CD14-positive monocyte (primary cell): ENCODE data around the gene CIITA. TPM values are rescaled to one million over a fixed set of nuclear protein-coding genes. Genes with fewer than 3 reads are reported as not detected.

ENCODE experiments used
- DNase-seq, 3 donors: peaks; one replicate each; pipeline ENCODE4 v3.0.0-alpha.2; 2011 to 2022
- H2AFZ ChIP-seq: 2 replicates; pipeline ENCODE4 v1.6.0; 2012; ENCODE audit warnings: mild to moderate bottlenecking, low read depth, low read length, inconsistent platforms; ENCODE audit not compliant: insufficient read depth, poor library complexity, severe bottlenecking
- H3K27ac ChIP-seq, 2 donors: 1 replicate in 1 of 2; 2 replicates in 1 of 2; pipeline ENCODE4 v1.5.1; 2012 to 2013; ENCODE audit warnings: low read length in 2 of 2, control low read depth in 1 of 2, inconsistent platforms in 1 of 2, low read depth in 1 of 2, mild to moderate bottlenecking in 1 of 2
- H3K27me3 ChIP-seq, 2 donors: one replicate each; pipeline versions ENCODE4 v1.6.0 to v1.6.1; 2011 to 2013; ENCODE audit warnings: low read length in 2 of 2; ENCODE audit not compliant: control insufficient read depth in 2 of 2, insufficient read depth in 2 of 2
- H3K36me3 ChIP-seq, 2 donors: replicated peaks in 1 of 2; 1 replicate in 1 of 2; 2 replicates in 1 of 2; pipeline versions ENCODE4 v1.5.1 to v1.6.1; 2012 to 2013; ENCODE audit warnings: low read length in 2 of 2, control low read depth in 1 of 2, inconsistent platforms in 1 of 2, mild to moderate bottlenecking in 1 of 2; ENCODE audit not compliant: insufficient read depth in 2 of 2, control insufficient read depth in 1 of 2
- H3K4me1 ChIP-seq, 2 donors: 1 replicate in 1 of 2; 2 replicates in 1 of 2; pipeline versions ENCODE4 v1.5.1 to v1.6.1; 2012 to 2013; ENCODE audit warnings: low read length in 2 of 2, control low read depth in 1 of 2, inconsistent platforms in 1 of 2, mild to moderate bottlenecking in 1 of 2, moderate library complexity in 1 of 2; ENCODE audit not compliant: insufficient read depth in 2 of 2, control insufficient read depth in 1 of 2
- H3K4me2 ChIP-seq: replicated peaks from 2 replicates; pipeline ENCODE3; 2012; ENCODE audit warnings: low read length, moderate library complexity, mild to moderate bottlenecking; ENCODE audit not compliant: poor library complexity, severe bottlenecking; ENCODE audit errors: extremely low read depth
- H3K4me3 ChIP-seq, 3 experiments: fragments of 200-600 bp in 1 of 3; sonication (generic) in 1 of 3; replicated peaks in 1 of 3; 1 replicate in 2 of 3; 2 replicates in 1 of 3; pipeline ENCODE4 v1.5.1; 2011 to 2013; ENCODE audit warnings: low read length in 3 of 3, mild to moderate bottlenecking in 3 of 3, control low read depth in 2 of 3, low read depth in 2 of 3, inconsistent platforms in 1 of 3, moderate library complexity in 1 of 3
- H3K79me2 ChIP-seq: 2 replicates; pipeline ENCODE4 v1.6.0; 2012; ENCODE audit warnings: mild to moderate bottlenecking, control low read depth, inconsistent platforms, low read length, moderate library complexity; ENCODE audit not compliant: insufficient read depth
- H3K9ac ChIP-seq: 2 replicates; pipeline ENCODE4 v1.6.0; 2017; ENCODE audit warnings: low read length, mild to moderate bottlenecking; ENCODE audit not compliant: insufficient read depth, poor library complexity, severe bottlenecking
- H3K9me3 ChIP-seq, 2 donors: replicated peaks in 1 of 2; 1 replicate in 1 of 2; 2 replicates in 1 of 2; pipeline versions ENCODE4 v1.5.1 to v1.6.1; 2012 to 2013; ENCODE audit warnings: low read length in 2 of 2, control low read depth in 1 of 2; ENCODE audit not compliant: control insufficient read depth in 1 of 2, insufficient read depth in 1 of 2
- H4K20me1 ChIP-seq: 2 replicates; pipeline ENCODE4 v1.6.0; 2012; ENCODE audit warnings: mild to moderate bottlenecking, low read length, control low read depth, moderate library complexity; ENCODE audit not compliant: insufficient read depth
- H3K27ac Mint-ChIP-seq, 7 donors: one replicate each; pipeline ENCODE4 v1.8.0; 2020; ENCODE audit warnings: mild to moderate bottlenecking in 7 of 7, mixed read lengths in 7 of 7, moderate library complexity in 6 of 7, inconsistent platforms in 2 of 7
- H3K27me3 Mint-ChIP-seq, 3 donors: one replicate each; pipeline ENCODE4 v1.8.0; 2021 to 2022; ENCODE audit warnings: low read depth in 3 of 3, mild to moderate bottlenecking in 3 of 3, mixed read lengths in 3 of 3, moderate library complexity in 3 of 3, inconsistent platforms in 1 of 3
- H3K36me3 Mint-ChIP-seq, 2 donors: one replicate each; pipeline ENCODE4 v1.8.0; 2020; ENCODE audit warnings: mixed read lengths in 2 of 2, inconsistent platforms in 1 of 2, mild to moderate bottlenecking in 1 of 2
- H3K4me1 Mint-ChIP-seq: one replicate; pipeline ENCODE4 v1.8.0; 2020; ENCODE audit warnings: mild to moderate bottlenecking, mixed read lengths
- H3K4me3 Mint-ChIP-seq, 2 donors: one replicate each; pipeline ENCODE4 v1.8.0; 2020; ENCODE audit warnings: mild to moderate bottlenecking in 2 of 2, mixed read lengths in 2 of 2, moderate library complexity in 1 of 2
- H3K9me3 Mint-ChIP-seq, 7 donors: one replicate each; pipeline ENCODE4 v1.8.0; 2020 to 2022; ENCODE audit warnings: mixed read lengths in 7 of 7, mild to moderate bottlenecking in 6 of 7, moderate library complexity in 6 of 7, inconsistent platforms in 2 of 7
- CTCF ChIP-seq: fragments of 200-600 bp; IDR thresholded peaks from one replicate; pipeline ENCODE4 v1.8.0; 2022; ENCODE audit warnings: antibody characterized with exemption, mild to moderate bottlenecking
- WGBS: methylation state at CpG from one replicate; pipeline ENCODE4 v1.1.5; 2013; ENCODE audit warnings: missing lambda C conversion rate; ENCODE audit not compliant: insufficient coverage; 5-methylcytosine and 5-hydroxymethylcytosine counted together
- intact Hi-C, 2 donors: fragments of 100-400 bp; cut with micrococcal nuclease; formaldehyde crosslinking; loops; one replicate each; pipeline versions ENCODE4 v1.15.0 to v1.15.1; 2023
- polyA plus RNA-seq, 3 donors: library from polyadenylated mRNA; depleted of rRNA in 1 of 3; unstranded in 2 of 3; stranded (reverse) in 1 of 3; fragments of 300-500 nt in 2 of 3; fragments of >200 nt in 1 of 3; fragmentation: Illumina TruSeq in 2 of 3; gene quantifications; 1 replicate in 2 of 3; 2 replicates in 1 of 3; pipeline ENCODE4 v1.2.3, GENCODE V29; 2012 to 2021

CIITA gene
- polyA plus RNA-seq, 3 donors: 15.6 to 178 (median 22.1) TPM

GRCh38 chr16:10856042-10856441 lies 21.0 kb upstream of the CIITA start:
- H3K79me2 ChIP-seq: no peaks in the 10 kb centered on the region
- H3K27me3 ChIP-seq: no peaks in the 10 kb centered on the region
- TF ChIP-seq CTCF: no peak
- Mint-ChIP-seq H3K27me3 (no peaks in the 10 kb centered on the region), H3K27ac (no peak overlapping the region), H3K36me3 (peaks cover 0 to 4% of the 10 kb centered on the region in 2 donors), H3K4me3 (no peak overlapping the region), H3K4me1 (peaks cover 30% of the 10 kb centered on the region), H3K9me3 (peaks cover 0 to 8% (median 0%) of the 10 kb centered on the region in 7 donors)
- no peaks in the 10 kb centered on the region for H3K36me3 ChIP-seq
- DNase-seq: no peak
- intact Hi-C loops: loop anchor here in 1 of 2 donors (5.0 kb wide), 1 partner anchor 51 kb away; no protein-coding TSS in a partner anchor
- no peak overlapping the region for H3K4me3 ChIP-seq
- no peak overlapping the region for H2AFZ ChIP-seq
- H3K27ac ChIP-seq: no peak overlapping the region
- no peaks in the 10 kb centered on the region for H4K20me1 ChIP-seq
- no peak overlapping the region for H3K4me2 ChIP-seq
- no CpG with 5 or more reads among the region's 2 CpGs for WGBS
- peaks cover 24 to 28% of the 10 kb centered on the region in 2 donors for H3K4me1 ChIP-seq
- no peak overlapping the region for H3K9ac ChIP-seq
- no peaks in the 10 kb centered on the region for H3K9me3 ChIP-seq

DNA sequence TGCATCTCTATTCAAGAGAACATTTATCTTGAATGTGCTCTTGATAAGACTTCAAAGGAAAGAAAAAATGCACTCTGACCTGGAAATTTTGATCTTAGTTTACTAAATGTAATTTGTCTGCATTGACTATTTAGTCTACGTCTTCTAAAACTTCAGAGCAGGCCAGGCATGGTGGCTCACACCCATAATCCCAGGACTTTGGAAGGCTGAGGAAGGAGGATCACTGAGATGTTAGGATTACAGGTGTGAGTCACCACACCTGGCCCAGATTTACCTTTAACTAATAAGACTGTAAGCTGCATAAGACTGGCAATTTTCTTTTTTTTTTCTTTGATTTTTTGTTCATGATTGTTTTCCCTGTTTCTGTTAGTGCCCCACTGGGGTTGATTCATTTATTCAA lies 18.8 kb upstream of the CIITA start:
- Histone ChIP-seq H3K4me3 (no peak overlapping the region), H3K4me2 (no peak overlapping the region), H3K36me3 (no peaks in the 10 kb centered on the region), H3K9me3 (no peaks in the 10 kb centered on the region), H4K20me1 (no peaks in the 10 kb centered on the region), H3K27ac (no peak overlapping the region), H3K9ac (no peak overlapping the region), H3K27me3 (no peaks in the 10 kb centered on the region), H3K4me1 (peaks cover 18 to 21% of the 10 kb centered on the region in 2 donors), H3K79me2 (no peaks in the 10 kb centered on the region), H2AFZ (no peak overlapping the region)
- intact Hi-C loops: loop anchor here in 1 of 2 donors (5.0 kb wide), 1 partner anchor 49 kb away; no protein-coding TSS in a partner anchor
- H3K36me3 Mint-ChIP-seq: peaks cover 0 to 4% of the 10 kb centered on the region in 2 donors
- H3K4me1 Mint-ChIP-seq: peaks cover 23% of the 10 kb centered on the region
- no peak overlapping the region for H3K4me3 Mint-ChIP-seq
- no peak for DNase-seq
- WGBS: no CpG with 5 or more reads among the region's 1 CpG
- H3K27me3 Mint-ChIP-seq: peaks cover 0 to 2% (median 0%) of the 10 kb centered on the region in 3 donors
- H3K27ac Mint-ChIP-seq: no peak overlapping the region
- TF ChIP-seq CTCF: no peak
- peaks cover 0 to 8% (median 0%) of the 10 kb centered on the region in 7 donors for H3K9me3 Mint-ChIP-seq
